Left ventricle myocardium inferior (tissue), 1 donor: Measurements from ENCODE around the gene YWHAQ. TPM values are rescaled to one million over a fixed set of nuclear protein-coding genes. Genes with fewer than 3 reads are reported as not detected.

Source experiments
- DNase-seq: peaks from one replicate; pipeline ENCODE4 v3.0.0-alpha.2; 2020
- H3K27ac ChIP-seq: fragments of 200-600 bp; replicated peaks from 2 replicates; pipeline ENCODE4 v1.8.0; 2021
- H3K27me3 ChIP-seq: fragments of 200-600 bp; 2 replicates; pipeline ENCODE4 v1.8.0; 2021; ENCODE audit warnings: low read depth
- H3K36me3 ChIP-seq: fragments of 200-600 bp; 2 replicates; pipeline ENCODE4 v1.8.0; 2021
- H3K4me1 ChIP-seq: fragments of 200-600 bp; 2 replicates; pipeline ENCODE4 v1.8.0; 2021
- H3K4me3 ChIP-seq: fragments of 200-600 bp; 2 replicates; pipeline ENCODE4 v1.8.0; 2021; ENCODE audit warnings: mild to moderate bottlenecking, moderate library complexity
- H3K9me3 ChIP-seq: fragments of 200-600 bp; replicated peaks from 2 replicates; pipeline ENCODE4 v1.8.0; 2021
- intact Hi-C: fragments of 100-400 bp; cut with micrococcal nuclease; formaldehyde crosslinking; loops from one replicate; pipeline ENCODE4 v1.11.0; 2022
- total RNA-seq: library from RNA; stranded (reverse); fragmentation: NEBNext Ultra II Directional; extraction: Animal tissue kit (Norgen Biotek cat#: 25700); gene quantifications from one replicate; pipeline ENCODE4 v1.2.1, GENCODE V29; 2021
- TF ChIP-seq, protein P1 (sequence below): fragments of 200-600 bp; IDR thresholded peaks from 2 replicates; pipeline ENCODE4 v1.8.0; 2021; ENCODE audit warnings: antibody characterized with exemption, mild to moderate bottlenecking, borderline replicate concordance
- donor health status: DM: no; HTN: yes; CAD: no; lungs with severe emphysema.

YWHAQ gene
- total RNA-seq, 1 donor from 2014 or later = 178 TPM

GRCh38 chr2:9665898-9666297, 35.1 kb upstream of the YWHAQ start:
- intact Hi-C loops = no loop called here
- no peaks in the 10 kb centered on the region for H3K9me3 ChIP-seq
- H3K4me3 ChIP-seq = no peak overlapping the region
- DNase-seq = no peak
- no peak overlapping the region for H3K27ac ChIP-seq
- H3K4me1 ChIP-seq = peaks cover 17% of the 10 kb centered on the region
- H3K36me3 ChIP-seq = no peaks in the 10 kb centered on the region
- no peaks in the 10 kb centered on the region for H3K27me3 ChIP-seq
- TF ChIP-seq, protein P1, sequence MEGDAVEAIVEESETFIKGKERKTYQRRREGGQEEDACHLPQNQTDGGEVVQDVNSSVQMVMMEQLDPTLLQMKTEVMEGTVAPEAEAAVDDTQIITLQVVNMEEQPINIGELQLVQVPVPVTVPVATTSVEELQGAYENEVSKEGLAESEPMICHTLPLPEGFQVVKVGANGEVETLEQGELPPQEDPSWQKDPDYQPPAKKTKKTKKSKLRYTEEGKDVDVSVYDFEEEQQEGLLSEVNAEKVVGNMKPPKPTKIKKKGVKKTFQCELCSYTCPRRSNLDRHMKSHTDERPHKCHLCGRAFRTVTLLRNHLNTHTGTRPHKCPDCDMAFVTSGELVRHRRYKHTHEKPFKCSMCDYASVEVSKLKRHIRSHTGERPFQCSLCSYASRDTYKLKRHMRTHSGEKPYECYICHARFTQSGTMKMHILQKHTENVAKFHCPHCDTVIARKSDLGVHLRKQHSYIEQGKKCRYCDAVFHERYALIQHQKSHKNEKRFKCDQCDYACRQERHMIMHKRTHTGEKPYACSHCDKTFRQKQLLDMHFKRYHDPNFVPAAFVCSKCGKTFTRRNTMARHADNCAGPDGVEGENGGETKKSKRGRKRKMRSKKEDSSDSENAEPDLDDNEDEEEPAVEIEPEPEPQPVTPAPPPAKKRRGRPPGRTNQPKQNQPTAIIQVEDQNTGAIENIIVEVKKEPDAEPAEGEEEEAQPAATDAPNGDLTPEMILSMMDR = no peak

DNA sequence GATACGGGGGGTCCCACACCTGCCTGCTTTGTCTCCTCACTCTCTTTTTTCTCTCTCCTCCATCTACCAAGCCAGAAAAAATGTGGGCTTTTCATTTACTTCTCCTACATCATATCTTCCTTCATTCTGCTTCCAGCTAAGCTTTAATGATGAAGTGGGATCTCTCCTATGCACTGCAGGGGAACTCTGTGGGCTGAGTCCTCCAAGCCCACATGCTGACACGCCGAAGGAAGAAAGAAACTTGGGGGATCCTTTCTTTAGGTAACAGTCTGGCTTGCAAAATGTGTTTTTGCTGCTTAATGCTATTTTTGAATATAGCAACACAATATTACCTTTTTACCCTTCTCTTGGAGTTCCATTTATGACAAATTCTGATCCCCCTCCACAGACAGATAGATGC, 33.6 kb upstream of the YWHAQ start:
- Histone ChIP-seq H3K27ac (no peak overlapping the region), H3K4me1 (peaks cover 17% of the 10 kb centered on the region), H3K4me3 (no peak overlapping the region), H3K9me3 (no peaks in the 10 kb centered on the region), H3K27me3 (no peaks in the 10 kb centered on the region), H3K36me3 (no peaks in the 10 kb centered on the region)
- no peak for DNase-seq
- TF ChIP-seq, protein P1 = no peak
- intact Hi-C loops = no loop called here

- H3K27ac ChIP-seq = no peak overlapping the region
- H3K27me3 ChIP-seq = no peaks in the 10 kb centered on the region
Observed at GRCh38 chr2:9663008-9663879, 32.4 kb upstream of the YWHAQ start.

GRCh38 chr2:9661261-9661660, 30.5 kb upstream of the YWHAQ start:
- Histone ChIP-seq H3K4me3 (no peak overlapping the region), H3K9me3 (no peaks in the 10 kb centered on the region), H3K27ac (no peak overlapping the region), H3K36me3 (no peaks in the 10 kb centered on the region), H3K4me1 (peaks cover 6% of the 10 kb centered on the region), H3K27me3 (no peaks in the 10 kb centered on the region)
- intact Hi-C loops = no loop called here
- TF ChIP-seq, protein P1 = no peak
- no peak for DNase-seq

More at GRCh38 chr2:9663008-9663879, 32.4 kb upstream of the YWHAQ start:
- H3K4me1 ChIP-seq = peaks cover 17% of the 10 kb centered on the region
- no peaks in the 10 kb centered on the region for H3K36me3 ChIP-seq
- H3K4me3 ChIP-seq = no peak overlapping the region
- intact Hi-C loops = no loop called here
- no peaks in the 10 kb centered on the region for H3K9me3 ChIP-seq
- no peak for DNase-seq
- TF ChIP-seq, protein P1 = no peak

DNA sequence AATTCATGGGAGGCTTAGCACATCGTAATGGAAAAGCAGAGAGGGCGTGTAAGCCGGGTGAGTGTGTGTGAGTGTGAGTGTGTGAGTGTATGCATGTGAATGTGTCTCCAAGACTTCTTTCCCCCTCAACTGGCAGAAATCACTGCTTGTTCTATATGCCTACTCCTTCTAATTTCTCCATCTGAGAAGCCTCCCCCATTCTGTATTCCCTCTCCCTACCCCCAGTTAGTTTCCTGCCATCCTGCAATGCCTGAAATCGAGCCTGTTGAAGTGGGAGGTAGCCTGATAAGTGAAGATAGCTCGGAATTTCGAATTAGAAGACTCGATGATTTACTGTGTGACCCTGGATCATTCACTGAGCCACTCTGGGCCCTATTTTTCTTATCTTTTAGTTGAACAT, 30.0 kb upstream of the YWHAQ start:
- Histone ChIP-seq H3K27me3 (no peaks in the 10 kb centered on the region), H3K36me3 (no peaks in the 10 kb centered on the region), H3K4me1 (peaks cover 6% of the 10 kb centered on the region), H3K27ac (no peak overlapping the region), H3K4me3 (no peak overlapping the region), H3K9me3 (no peaks in the 10 kb centered on the region)
- no peak for DNase-seq
- intact Hi-C loops = no loop called here
- TF ChIP-seq, protein P1 = no peak
